ENCODE data around the gene BORCS5. TPM values are rescaled to one million over a fixed set of nuclear protein-coding genes. Genes with fewer than 3 reads are reported as not detected.

Gene BORCS5
- total RNA-seq, 1 experiment from 2014 or later: 7.8 TPM

DNA sequence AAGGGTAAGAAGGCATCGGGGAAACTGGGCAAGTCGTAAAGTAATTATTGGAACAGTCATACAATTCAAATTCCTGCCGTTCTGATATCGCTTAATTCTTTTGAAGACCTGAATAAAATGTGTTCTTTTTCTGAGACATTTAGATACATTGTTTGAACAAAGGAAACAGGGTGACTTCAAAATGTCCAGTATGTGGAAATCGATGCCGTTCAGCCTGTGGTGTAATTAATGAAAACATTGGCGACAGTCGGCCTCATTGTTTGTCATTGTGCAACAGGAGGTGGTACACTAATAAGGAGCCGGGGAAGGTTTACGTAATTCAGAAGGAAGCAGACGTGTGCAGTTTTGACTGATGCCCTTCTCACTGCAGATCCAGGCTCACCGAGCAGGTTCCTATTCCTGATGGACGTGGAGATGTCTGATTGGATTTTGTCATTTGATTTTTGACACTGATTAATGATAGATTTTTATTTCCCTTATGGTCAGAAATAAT lies 92.7 kb downstream of the BORCS5 start:
- in situ Hi-C loops (cut with HindIII; ENCODE audit: low pct_unique_long_range_greater_than_20kb, low sequenced_read_pairs) (no loop called here), intact Hi-C loops (cut with micrococcal nuclease; ENCODE audit: unreplicated experiment) (no loop called here)
- no peak for DNase-seq (ENCODE audit: low read depth, low spot score)
- CTCF ChIA-PET: no interaction called here
- H3K36me3 ChIP-seq (ENCODE audit: control insufficient read depth, insufficient read depth, low read length): no peaks in the 10 kb centered on the region
- H3K27ac ChIP-seq (ENCODE audit: low read length): no peak overlapping the region
- TF ChIP-seq POLR2AphosphoS5 (IDR thresholded peaks at IDR 0.05; ENCODE audit: low read depth, low read length) (no peak), TCF7L2 (IDR thresholded peaks at IDR 0.05; ENCODE audit: low read depth, low read length) (no peak), SIN3A (IDR thresholded peaks at IDR 0.05; ENCODE audit: borderline replicate concordance, insufficient read depth, low read depth, low read length) (no peak)
- TF ChIP-seq, protein P1, sequence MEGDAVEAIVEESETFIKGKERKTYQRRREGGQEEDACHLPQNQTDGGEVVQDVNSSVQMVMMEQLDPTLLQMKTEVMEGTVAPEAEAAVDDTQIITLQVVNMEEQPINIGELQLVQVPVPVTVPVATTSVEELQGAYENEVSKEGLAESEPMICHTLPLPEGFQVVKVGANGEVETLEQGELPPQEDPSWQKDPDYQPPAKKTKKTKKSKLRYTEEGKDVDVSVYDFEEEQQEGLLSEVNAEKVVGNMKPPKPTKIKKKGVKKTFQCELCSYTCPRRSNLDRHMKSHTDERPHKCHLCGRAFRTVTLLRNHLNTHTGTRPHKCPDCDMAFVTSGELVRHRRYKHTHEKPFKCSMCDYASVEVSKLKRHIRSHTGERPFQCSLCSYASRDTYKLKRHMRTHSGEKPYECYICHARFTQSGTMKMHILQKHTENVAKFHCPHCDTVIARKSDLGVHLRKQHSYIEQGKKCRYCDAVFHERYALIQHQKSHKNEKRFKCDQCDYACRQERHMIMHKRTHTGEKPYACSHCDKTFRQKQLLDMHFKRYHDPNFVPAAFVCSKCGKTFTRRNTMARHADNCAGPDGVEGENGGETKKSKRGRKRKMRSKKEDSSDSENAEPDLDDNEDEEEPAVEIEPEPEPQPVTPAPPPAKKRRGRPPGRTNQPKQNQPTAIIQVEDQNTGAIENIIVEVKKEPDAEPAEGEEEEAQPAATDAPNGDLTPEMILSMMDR (IDR thresholded peaks at IDR 0.05): no peak
- TF ChIP-seq, protein P2, sequence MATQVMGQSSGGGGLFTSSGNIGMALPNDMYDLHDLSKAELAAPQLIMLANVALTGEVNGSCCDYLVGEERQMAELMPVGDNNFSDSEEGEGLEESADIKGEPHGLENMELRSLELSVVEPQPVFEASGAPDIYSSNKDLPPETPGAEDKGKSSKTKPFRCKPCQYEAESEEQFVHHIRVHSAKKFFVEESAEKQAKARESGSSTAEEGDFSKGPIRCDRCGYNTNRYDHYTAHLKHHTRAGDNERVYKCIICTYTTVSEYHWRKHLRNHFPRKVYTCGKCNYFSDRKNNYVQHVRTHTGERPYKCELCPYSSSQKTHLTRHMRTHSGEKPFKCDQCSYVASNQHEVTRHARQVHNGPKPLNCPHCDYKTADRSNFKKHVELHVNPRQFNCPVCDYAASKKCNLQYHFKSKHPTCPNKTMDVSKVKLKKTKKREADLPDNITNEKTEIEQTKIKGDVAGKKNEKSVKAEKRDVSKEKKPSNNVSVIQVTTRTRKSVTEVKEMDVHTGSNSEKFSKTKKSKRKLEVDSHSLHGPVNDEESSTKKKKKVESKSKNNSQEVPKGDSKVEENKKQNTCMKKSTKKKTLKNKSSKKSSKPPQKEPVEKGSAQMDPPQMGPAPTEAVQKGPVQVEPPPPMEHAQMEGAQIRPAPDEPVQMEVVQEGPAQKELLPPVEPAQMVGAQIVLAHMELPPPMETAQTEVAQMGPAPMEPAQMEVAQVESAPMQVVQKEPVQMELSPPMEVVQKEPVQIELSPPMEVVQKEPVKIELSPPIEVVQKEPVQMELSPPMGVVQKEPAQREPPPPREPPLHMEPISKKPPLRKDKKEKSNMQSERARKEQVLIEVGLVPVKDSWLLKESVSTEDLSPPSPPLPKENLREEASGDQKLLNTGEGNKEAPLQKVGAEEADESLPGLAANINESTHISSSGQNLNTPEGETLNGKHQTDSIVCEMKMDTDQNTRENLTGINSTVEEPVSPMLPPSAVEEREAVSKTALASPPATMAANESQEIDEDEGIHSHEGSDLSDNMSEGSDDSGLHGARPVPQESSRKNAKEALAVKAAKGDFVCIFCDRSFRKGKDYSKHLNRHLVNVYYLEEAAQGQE (IDR thresholded peaks at IDR 0.05; ENCODE audit: insufficient read depth in 1 of 2, low read depth in 2 of 2, low read length in 1 of 2): no peak
- H3K4me1 ChIP-seq (ENCODE audit: control insufficient read depth, insufficient read depth, low read length): no peaks in the 10 kb centered on the region
- POLR2A ChIA-PET: no interaction called here
- H3K27me3 ChIP-seq (ENCODE audit: control insufficient read depth, insufficient read depth, low read length): no peaks in the 10 kb centered on the region
- ATAC-seq: no peak
- H3K4me3 ChIP-seq (ENCODE audit: low read depth in 2 of 2, low read length in 2 of 2): no peak overlapping the region
- no TSS peak for BruUV-seq (replicated peaks)
- no peaks in the 10 kb centered on the region for H3K9me3 ChIP-seq (ENCODE audit: control insufficient read depth, insufficient read depth, low read depth, low read length)

DNA sequence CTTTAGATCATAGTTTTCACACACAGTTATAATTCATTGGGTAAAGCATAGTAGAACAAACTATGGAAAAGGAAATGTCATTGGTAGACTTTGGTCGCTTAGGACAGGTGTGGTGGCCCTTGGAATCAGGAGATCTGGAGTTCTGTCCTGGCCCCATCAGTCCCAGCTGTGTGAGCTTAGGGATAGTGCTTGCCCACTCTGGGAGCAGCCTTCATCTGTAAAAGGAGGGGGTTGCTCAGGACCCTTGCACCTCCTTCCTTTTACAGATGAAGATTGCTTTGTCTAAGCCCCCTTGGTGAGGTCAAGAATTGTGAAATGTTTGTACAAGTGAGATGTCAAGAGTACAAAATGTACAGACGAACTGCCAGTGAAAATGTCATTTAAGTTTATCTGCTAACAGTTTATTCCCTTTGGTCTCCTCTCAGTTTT lies 93.2 kb downstream of the BORCS5 start:
- POLR2A ChIA-PET: no interaction called here
- H3K36me3 ChIP-seq (ENCODE audit: control insufficient read depth, insufficient read depth, low read length): no peaks in the 10 kb centered on the region
- BruUV-seq (replicated peaks): no TSS peak
- ATAC-seq (no peak), DNase-seq (ENCODE audit: low read depth, low spot score) (no peak)
- in situ Hi-C loops (cut with HindIII; ENCODE audit: low pct_unique_long_range_greater_than_20kb, low sequenced_read_pairs): no loop called here
- H3K9me3 ChIP-seq (ENCODE audit: control insufficient read depth, insufficient read depth, low read depth, low read length): no peaks in the 10 kb centered on the region
- H3K27me3 ChIP-seq (ENCODE audit: control insufficient read depth, insufficient read depth, low read length): no peaks in the 10 kb centered on the region
- no peak for TF ChIP-seq POLR2AphosphoS5 (IDR thresholded peaks at IDR 0.05; ENCODE audit: low read depth, low read length)
- TF ChIP-seq, protein P2 (IDR thresholded peaks at IDR 0.05; ENCODE audit: insufficient read depth in 1 of 2, low read depth in 2 of 2, low read length in 1 of 2): no peak
- TF ChIP-seq TCF7L2 (IDR thresholded peaks at IDR 0.05; ENCODE audit: low read depth, low read length): no peak
- no peak for TF ChIP-seq SIN3A (IDR thresholded peaks at IDR 0.05; ENCODE audit: borderline replicate concordance, insufficient read depth, low read depth, low read length)
- TF ChIP-seq, protein P1 (IDR thresholded peaks at IDR 0.05): no peak
- H3K4me1 ChIP-seq (ENCODE audit: control insufficient read depth, insufficient read depth, low read length): no peaks in the 10 kb centered on the region
- no peak overlapping the region for H3K27ac ChIP-seq (ENCODE audit: low read length)
- CTCF ChIA-PET: no interaction called here
- no peak overlapping the region for H3K4me3 ChIP-seq (ENCODE audit: low read depth in 2 of 2, low read length in 2 of 2)
- intact Hi-C loops (cut with micrococcal nuclease; ENCODE audit: unreplicated experiment): no loop called here

All from Panc1 (cell line).